HepG2 (cell line): ENCODE measurements around the gene ADAMTSL4. TPM values are rescaled to one million over a fixed set of nuclear protein-coding genes. Genes with fewer than 3 reads are reported as not detected.
A peak's percentile ranks its signal among the peaks of the same experiment; 100 is the strongest.

Experiments
- DMAP1 ChIP-seq: IDR thresholded peaks from 2 replicates; pipeline ENCODE4 v1.6.1; 2016
- HNRNPH1 ChIP-seq: fragments of 200-400 bp; formaldehyde crosslinking; optimal IDR thresholded peaks from 2 replicates; pipeline ENCODE3; 2017; ENCODE audit warnings: mild to moderate bottlenecking, low read depth, low read length
- MAFF ChIP-seq: IDR thresholded peaks from 2 replicates; pipeline ENCODE4 v1.6.1; 2011; ENCODE audit warnings: low read depth, low read length, improper control_type of control experiment
- TERF1 ChIP-seq: sonication (generic); formaldehyde crosslinking; IDR thresholded peaks from 2 replicates; pipeline ENCODE4 v1.8.0; 2022; ENCODE audit warnings: mild to moderate bottlenecking, missing genetic modification reagents, moderate library complexity
- polyA plus RNA-seq, 8 experiments: library from polyadenylated mRNA; depleted of rRNA in 3 of 8; stranded (reverse) in 7 of 8; unstranded in 1 of 8; fragments of >200 nt; fragmentation: Illumina TruSeq in 4 of 8; extraction: Trizol in 4 of 8; gene quantifications; 2 replicates each; pipeline versions ENCODE4 v1.2.1 to v1.2.3, GENCODE V29; 2011 to 2016; ENCODE audit warnings: low read depth in 4 of 8, missing spikeins in 1 of 8, mixed read lengths in 1 of 8; ENCODE audit not compliant: insufficient read depth in 1 of 8
- total RNA-seq, 5 experiments: library from RNA; depleted of rRNA; stranded (reverse); fragments of >200 nt; fragmentation: Illumina TruSeq; extraction: Trizol; gene quantifications; 2 replicates each; pipeline ENCODE4 v1.2.3, GENCODE V29; 2016; ENCODE audit warnings: low read depth in 1 of 5
- TF ChIP-seq, protein P1 (sequence below): sonication (generic); formaldehyde crosslinking; IDR thresholded peaks from 2 replicates; pipeline ENCODE4; 2020; ENCODE audit warnings: missing genetic modification reagents, mild to moderate bottlenecking, borderline replicate concordance
- TF ChIP-seq, protein P2 (sequence below): sonication (generic); formaldehyde crosslinking; IDR thresholded peaks from 2 replicates; pipeline ENCODE4 v1.4.0; 2020; ENCODE audit warnings: missing genetic modification reagents

The ADAMTSL4 gene
- total and polyA plus RNA-seq, 2 of the 13 experiments (the other 11 are each of a cell fraction or from before 2014, with no cell fraction given): 3.9 to 16.4 TPM

GRCh38 chr1:150560576-150561253, 11.5 kb downstream of the ADAMTSL4 start (continued):
- TF ChIP-seq, protein P1, sequence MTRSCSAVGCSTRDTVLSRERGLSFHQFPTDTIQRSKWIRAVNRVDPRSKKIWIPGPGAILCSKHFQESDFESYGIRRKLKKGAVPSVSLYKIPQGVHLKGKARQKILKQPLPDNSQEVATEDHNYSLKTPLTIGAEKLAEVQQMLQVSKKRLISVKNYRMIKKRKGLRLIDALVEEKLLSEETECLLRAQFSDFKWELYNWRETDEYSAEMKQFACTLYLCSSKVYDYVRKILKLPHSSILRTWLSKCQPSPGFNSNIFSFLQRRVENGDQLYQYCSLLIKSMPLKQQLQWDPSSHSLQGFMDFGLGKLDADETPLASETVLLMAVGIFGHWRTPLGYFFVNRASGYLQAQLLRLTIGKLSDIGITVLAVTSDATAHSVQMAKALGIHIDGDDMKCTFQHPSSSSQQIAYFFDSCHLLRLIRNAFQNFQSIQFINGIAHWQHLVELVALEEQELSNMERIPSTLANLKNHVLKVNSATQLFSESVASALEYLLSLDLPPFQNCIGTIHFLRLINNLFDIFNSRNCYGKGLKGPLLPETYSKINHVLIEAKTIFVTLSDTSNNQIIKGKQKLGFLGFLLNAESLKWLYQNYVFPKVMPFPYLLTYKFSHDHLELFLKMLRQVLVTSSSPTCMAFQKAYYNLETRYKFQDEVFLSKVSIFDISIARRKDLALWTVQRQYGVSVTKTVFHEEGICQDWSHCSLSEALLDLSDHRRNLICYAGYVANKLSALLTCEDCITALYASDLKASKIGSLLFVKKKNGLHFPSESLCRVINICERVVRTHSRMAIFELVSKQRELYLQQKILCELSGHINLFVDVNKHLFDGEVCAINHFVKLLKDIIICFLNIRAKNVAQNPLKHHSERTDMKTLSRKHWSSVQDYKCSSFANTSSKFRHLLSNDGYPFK (CRISPR knock-in tag): no peak; the same call in 1 of the 2 replicates
- TF ChIP-seq TERF1 (CRISPR knock-in tag): no peak
- TF ChIP-seq DMAP1 (CRISPR knock-in tag): 0 out of 2 replicates have a peak, but pooled peaks have one; percentile 8
- TF ChIP-seq, protein P2, sequence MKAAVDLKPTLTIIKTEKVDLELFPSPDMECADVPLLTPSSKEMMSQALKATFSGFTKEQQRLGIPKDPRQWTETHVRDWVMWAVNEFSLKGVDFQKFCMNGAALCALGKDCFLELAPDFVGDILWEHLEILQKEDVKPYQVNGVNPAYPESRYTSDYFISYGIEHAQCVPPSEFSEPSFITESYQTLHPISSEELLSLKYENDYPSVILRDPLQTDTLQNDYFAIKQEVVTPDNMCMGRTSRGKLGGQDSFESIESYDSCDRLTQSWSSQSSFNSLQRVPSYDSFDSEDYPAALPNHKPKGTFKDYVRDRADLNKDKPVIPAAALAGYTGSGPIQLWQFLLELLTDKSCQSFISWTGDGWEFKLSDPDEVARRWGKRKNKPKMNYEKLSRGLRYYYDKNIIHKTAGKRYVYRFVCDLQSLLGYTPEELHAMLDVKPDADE (CRISPR knock-in tag): no peak
- no peak for TF ChIP-seq HNRNPH1
- TF ChIP-seq MAFF: no peak
